Nasal cavity respiratory epithelium epithelial cell of viscerocranial mucosa (primary cell): Measurements from ENCODE around the gene SAP30BP. TPM values are rescaled to one million over a fixed set of nuclear protein-coding genes. Genes with fewer than 3 reads are reported as not detected.

Source experiments
- total RNA-seq: library from RNA; depleted of rRNA; stranded (reverse); fragments of >200 nt; gene quantifications from 2 replicates; pipeline ENCODE4 v1.2.3, GENCODE V29; 2014

Gene SAP30BP
- total RNA-seq: 52.3 and 65.1 TPM in 2 replicates

GRCh38 chr17:75666959-75667790 lies at the start of gene SAP30BP, which contains the start of gene RECQL5:
TSS of gene SAP30BP (plus strand) at chr17:75667338. CDS start at chr17:75667373, 35 bp downstream.
TSS of gene RECQL5 (minus strand) at chr17:75667154. CDS start at chr17:75666557, 597 bp downstream.

GRCh38 chr17:75632863-75633485 lies 34.2 kb upstream of the SAP30BP start, which contains the start of gene SMIM5:
TSS of gene SMIM5 (plus strand) at chr17:75633434. CDS start at chr17:75640202, 6,768 bp downstream.

GRCh38 chr17:75720656-75721462 lies 53.7 kb downstream of the SAP30BP start, which contains the start of gene ITGB4:
TSS of gene ITGB4 (plus strand) at chr17:75721459. CDS start at chr17:75724704, 3,245 bp downstream.

Other genes with a start within 250 kb of the SAP30BP start
- 12.0 and 37.5 TPM in 2 replicates for gene TMEM94, start 210.7 kb upstream of the SAP30BP start, total RNA-seq
- gene CASKIN2, start 151.8 kb upstream of the SAP30BP start, total RNA-seq: 3.8 and 10.3 TPM in 2 replicates
- 16.5 and 26.7 TPM in 2 replicates for gene TSEN54, start 150.8 kb upstream of the SAP30BP start, total RNA-seq
- gene LLGL2, start 141.6 kb upstream of the SAP30BP start, total RNA-seq: 36.4 and 46.8 TPM in 2 replicates
- gene MYO15B, start 79.5 kb upstream of the SAP30BP start, total RNA-seq: 2.4 and 3.6 TPM in 2 replicates
- gene SMIM5, start 33.9 kb upstream of the SAP30BP start, total RNA-seq: 0.34 and 0.93 TPM in 2 replicates
- 17.4 and 27.6 TPM in 2 replicates for gene RECQL5, start 184 bp upstream of the SAP30BP start, total RNA-seq
- gene ITGB4, start 54.1 kb downstream of the SAP30BP start, total RNA-seq: 488 and 974 TPM in 2 replicates
- 9.9 and 16.0 TPM in 2 replicates for gene GALK1, start 97.9 kb downstream of the SAP30BP start, total RNA-seq
- gene UNK, start 117.5 kb downstream of the SAP30BP start, total RNA-seq: 9.2 and 16.2 TPM in 2 replicates
- 13.7 and 14.8 TPM in 2 replicates for gene UNC13D, start 177.1 kb downstream of the SAP30BP start, total RNA-seq
- 29.7 and 40.7 TPM in 2 replicates for gene WBP2, start 188.0 kb downstream of the SAP30BP start, total RNA-seq
- 14.4 and 47.8 TPM in 2 replicates for gene TRIM47, start 211.2 kb downstream of the SAP30BP start, total RNA-seq
- 18.1 and 25.3 TPM in 2 replicates for gene TRIM65, start 229.6 kb downstream of the SAP30BP start, total RNA-seq
- 33.5 TPM in 2 replicates for gene MRPL38, start 237.5 kb downstream of the SAP30BP start, total RNA-seq